ENCODE data around the gene PRR19. TPM values are rescaled to one million over a fixed set of nuclear protein-coding genes. Genes with fewer than 3 reads are reported as not detected.
"Not testable (repeated sequence)": the region's sequence is repeated elsewhere in the genome, so short reads cannot be mapped to it uniquely, and the experiment has no call there.

The PRR19 gene
- polyA plus RNA-seq, 1 donor = 1.5 TPM

DNA sequence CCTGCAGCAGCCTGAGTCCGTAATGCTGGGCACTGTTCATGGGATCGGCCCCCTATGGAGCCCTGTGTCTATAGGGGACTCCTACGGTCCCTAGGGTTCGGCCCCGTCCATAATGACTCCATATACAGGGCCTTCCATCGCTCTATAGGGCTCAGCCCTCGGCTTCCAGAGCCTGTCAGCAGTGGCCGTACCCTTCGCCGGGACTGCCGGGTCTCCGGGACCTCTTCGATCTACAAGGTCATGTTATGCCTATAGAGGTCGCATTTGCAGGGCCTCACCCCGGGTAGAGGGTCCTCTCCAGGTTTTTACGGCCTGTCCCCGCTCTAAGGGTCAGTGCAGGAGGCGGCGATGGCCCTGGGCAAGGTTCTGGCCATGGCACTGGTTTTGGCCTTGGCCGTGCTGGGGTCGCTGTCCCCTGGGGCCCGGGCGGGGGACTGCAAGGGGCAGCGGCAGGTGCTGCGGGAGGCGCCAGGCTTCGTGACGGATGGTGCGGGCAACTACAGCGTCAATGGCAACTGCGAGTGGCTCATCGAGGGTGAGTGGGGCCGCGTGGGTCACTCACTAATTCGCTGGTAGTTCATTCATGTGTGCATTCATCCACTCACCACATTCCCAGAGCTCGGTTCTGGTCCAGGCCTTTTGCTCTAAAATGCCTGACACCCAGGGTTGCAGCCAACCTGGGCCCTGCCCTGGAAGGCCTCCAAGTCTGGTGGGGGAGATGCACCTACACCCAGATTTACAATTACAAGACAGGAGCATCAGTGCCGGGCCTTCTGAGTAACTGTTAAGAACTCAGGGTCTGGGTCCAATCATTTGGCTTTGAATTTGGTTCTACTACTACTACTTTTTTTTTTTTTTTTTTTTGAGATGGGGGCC is 24.2 kb downstream of the PRR19 start:
- no peak for DNase-seq

DNA sequence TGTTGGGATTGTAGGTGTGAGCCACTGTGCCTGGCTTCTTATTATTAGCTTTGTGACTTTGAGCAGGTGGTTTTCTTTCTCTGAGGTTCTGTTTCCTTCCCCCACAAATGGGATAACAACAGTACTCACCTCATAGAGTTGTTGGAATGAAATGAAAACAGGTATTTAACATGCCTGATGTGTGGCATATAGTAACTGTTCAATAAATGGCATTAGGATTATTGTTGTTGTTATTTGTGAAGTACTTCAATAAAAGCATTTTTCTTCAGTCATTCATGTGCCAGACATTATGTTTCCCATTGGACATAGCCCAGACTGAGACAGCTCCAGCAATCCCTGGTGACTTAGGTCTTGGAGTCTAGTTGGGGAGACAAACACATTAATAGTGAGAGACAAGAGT is 25.0 kb downstream of the PRR19 start:
- DNase-seq = no peak

DNA sequence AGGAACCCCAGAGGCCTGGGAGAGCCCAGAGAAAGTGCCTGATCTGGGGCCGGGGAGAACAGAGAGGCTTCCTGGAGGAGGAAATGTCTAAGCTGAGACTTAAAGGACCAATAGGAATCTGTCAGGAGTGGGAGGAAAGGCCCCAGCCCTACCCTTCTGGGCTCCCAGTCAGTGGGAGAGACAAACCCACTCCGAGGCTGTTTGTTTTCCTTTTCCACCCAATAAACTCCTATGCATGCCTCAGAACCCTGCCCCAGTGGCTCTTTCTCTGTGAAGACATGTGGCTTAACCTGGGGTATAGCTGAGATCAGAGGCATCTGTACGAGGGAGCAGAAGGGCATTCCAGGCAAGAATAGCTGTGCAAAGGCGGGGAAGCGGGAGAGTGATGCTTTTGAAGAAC is 25.4 kb downstream of the PRR19 start:
- no peak for DNase-seq

DNA sequence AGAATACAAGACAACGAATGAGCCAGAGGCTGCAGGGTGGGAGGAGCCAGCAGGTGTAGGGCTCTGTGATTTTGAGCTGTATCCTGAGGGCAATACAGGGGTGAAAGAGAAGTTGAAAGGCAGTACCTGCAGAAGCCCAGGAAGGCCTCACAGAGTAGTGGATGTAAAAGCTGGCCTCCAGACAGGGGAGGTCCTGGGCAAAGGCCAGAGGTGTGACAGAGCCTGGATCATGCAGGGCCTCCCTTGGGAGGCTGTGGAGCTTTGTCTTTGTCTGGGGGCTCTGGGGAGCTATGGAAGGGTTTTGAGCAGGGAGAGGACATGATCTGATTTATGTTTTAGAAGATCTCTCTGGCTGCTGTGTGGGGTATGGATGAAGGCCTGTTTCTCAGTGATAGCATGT is 26.2 kb downstream of the PRR19 start:
- DNase-seq = no peak

DNA sequence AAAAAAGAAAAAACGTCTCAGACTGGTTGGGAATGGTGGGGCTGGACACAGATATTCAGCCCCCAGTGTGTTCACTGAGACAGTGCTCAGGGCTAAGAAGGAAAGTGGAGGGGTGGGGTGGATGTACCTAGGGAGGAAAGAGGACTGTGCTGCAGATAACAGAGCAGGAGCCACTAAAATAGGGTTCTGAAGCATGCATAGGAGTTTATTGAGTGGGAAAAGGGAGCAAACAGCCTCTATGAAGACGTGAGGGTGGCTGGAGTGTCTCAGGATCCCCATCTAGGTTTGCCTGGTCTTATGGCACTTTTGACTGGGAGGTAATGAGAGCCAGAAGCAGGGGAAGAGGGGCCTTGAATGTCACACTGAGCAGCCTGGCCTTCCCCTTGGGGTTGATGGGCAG is 26.9 kb downstream of the PRR19 start:
- no peak for DNase-seq

DNA sequence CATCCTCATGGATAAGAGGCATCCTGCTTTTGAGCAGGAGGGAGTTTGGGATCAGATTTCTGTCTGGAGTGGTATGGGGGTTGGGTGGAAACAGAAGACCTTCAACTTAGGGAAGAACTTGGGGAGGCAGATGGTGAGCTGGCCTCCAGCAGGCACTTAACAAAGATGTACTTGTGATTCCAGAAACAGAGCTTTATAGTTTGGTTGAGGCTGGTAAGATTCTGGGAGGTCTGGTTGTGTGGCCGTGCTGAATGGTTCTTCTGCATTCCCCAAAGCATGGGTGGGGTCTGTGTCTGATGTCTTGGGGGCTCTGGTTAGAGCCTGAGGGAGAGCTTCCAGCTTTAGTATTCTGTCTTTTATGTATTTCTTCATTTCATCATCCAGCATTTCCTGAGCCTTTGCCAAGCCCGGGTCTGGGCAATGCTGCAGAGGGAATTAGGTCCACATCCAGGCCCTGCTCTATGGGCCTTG is 28.3 kb downstream of the PRR19 start:
- DNase-seq = no peak

DNA sequence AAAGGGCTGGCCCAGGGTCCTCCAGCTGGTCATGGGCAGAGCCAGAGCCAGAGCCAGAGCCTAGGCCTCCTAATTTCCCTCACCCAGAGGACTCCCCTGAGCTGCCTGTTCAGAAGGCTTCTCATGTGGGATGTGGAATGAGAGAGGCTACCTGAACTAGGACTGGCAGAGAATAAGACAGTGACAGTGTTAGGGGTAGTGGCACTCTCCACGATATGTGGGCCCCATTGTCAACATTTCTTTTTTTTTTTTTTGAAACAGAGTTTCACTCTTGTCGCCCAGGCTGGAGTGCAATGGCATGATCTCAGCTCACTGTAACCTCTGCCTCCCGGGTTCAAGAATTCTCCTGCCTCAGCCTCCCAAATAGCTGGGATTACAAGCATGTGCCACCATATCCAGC is 29.4 kb downstream of the PRR19 start:
- DNase-seq = not testable (repeated sequence)

DNA sequence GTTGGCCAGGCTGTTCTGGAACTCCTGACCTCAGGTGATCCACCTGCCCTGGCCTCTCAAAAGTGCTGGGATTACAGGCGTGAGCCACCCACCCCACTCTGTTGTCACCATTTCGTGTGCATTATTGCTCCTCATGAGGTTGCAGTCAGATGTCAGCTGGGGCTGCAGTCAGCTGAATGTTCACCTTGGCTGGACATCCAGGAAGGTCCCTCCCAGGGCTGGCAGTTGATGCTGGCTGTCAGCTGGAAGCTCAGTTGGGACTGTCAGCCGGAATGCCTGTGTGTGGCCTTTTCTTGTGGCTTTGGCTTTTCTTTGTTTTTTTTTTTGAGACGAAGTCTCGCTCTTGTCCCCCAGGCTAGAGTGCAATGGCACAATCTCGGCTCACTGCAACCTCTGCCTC is 30.1 kb downstream of the PRR19 start:
- DNase-seq = no peak

DNA sequence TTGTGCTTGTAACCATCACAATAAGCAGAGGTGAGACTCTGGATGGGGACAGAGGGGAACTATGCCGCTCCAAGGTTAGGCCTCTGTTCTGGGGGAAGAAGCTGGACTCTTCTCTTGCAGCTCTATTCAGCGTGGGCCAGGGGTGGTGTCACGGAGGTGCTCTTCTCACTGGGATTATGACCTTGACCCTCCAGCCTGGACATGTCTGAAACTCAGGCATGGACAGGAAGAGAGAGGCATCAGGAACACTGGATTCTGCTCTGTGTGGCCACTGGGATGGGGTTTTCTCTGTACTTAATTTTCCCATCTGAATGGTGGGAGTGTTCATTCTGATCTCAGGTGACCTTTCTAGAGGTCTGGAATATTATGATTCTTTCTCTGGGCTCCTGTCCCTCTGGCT is 31.1 kb downstream of the PRR19 start:
- DNase-seq = no peak

DNA sequence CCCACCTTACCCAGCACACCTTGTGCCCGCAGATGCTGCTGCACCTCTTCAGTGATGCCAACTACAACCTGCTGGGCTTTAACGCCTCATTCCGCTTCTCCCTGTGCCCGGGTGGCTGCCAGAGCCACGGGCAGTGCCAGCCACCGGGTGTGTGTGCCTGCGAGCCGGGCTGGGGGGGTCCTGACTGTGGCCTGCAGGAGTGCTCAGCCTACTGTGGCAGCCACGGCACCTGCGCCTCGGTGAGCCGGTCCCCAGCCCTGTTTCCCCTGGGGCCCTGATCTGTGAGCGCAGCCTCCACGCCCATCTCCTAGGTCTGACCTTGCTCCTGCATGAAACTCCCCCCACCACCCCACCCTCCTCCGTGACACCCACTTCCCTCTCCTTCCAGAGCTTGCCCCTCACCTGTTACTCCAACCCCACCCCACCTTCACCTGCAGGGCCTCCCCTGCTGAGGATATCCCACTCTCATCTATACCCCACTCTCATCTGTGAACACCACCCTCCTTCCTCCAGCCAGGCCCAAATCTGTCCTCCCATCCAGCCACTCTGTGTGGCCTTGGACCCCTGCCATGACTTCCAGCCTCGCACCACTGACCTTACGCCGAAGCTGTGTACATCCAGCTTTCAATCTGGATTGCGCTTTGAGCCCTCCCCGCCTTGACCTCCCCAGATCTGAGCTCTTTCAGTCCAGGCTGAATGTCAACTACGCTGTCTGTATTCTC is 32.2 kb downstream of the PRR19 start:
- no peak for DNase-seq

DNA sequence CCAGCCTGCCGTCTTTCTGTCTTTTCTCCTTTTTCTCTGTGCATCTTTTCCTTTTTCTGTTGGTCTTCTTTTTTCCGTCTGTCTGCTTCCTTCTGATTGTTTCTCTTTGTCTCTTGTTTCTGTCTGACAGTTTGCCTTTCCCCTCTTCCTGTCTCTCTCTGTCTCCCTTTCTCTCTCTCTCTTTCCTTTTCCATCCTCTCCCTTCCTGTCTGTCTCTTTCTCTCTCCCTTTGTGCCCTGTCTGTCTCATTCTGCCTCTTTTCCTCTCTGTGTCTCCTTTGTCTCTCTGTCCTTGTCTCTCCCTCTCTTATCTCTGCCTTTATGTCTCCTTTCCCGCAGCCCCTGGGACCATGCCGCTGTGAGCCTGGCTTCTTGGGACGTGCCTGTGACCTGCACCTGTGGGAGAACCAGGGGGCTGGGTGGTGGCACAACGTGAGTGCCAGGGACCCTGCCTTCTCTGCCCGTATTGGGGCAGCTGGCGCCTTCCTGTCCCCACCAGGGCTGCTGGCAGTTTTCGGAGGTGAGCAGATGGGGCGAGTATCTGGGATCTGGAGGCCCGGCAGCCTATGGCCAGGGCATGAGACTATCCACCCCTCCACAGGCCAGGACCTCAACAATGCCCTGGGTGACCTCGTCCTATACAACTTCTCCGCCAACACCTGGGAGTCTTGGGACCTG is 32.9 kb downstream of the PRR19 start:
- no peak for DNase-seq

DNA sequence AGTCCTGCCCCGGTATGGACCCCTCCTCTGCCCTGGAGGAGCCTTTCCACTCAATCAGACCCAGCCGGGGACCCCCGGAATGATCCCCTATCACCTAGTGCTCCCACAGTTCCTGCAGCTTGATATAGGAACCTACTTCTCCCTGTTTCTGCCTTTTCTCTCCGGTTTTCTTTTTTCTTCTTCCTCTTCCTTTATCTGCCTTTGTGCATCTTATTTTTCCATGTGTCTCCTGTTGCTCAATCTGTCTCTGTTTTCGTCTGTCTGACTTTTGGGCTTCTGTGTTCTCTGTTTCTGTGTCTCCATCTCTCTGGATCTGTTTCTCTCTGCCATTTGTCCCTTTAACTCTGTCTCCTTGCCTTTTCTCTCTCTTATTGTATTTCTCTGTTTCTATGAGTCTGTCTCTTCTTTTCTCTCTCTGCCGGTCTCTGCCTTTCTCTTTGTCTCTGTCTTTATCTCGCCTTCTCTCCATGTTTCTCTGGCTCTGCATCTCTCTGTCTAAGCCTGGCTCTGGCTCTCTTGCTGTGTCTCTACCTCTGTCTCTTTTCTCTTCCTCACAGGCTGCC is 33.5 kb downstream of the PRR19 start:
- no peak for DNase-seq

DNA sequence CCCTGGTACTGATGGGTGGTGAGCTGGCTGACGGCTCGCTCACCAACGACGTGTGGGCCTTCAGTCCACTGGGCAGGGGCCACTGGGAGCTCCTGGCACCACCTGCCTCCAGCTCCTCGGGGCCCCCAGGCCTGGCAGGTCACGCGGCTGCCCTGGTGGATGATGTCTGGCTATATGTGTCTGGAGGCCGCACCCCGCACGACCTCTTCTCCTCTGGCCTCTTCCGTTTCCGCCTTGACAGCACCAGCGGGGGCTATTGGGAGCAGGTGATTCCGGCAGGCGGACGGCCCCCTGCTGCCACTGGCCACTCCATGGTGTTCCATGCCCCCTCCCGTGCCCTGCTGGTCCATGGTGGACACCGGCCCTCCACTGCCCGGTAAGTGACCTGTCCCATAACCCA is 34.0 kb downstream of the PRR19 start:
- DNase-seq = no peak

DNA sequence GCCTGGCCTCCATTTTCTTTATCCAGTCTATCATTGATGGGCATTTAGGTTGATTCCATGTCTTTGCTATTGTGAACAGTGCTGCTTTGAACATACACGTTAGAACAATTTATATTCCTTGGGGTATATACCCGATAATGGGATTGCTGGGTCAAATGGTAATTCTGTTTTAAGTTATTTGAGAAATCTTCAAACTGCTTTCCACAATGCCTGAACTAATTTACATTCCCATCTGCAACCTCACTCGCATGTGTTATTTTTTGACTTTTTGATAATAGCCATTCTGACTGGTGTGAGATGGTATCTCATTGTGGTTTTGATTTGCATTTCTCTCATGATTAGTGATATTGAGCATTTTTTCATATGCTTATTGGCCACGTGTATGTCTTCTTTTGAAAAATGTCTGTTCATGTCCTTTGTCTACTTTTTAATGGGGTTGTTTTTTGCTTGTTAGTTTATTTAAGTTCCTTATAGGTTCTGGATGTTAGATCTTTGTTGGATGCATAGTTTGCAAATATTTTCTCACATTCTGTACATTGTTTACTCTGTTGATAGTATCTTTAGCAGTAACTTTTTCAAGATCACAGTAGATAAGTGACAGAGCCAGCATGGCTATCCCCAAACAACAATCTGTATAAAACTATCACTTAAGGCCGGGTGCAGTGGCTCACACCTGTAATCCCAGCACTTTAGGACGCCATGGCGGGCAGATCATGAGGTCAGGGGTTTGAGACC is 37.4 kb downstream of the PRR19 start:
- DNase-seq = not testable (repeated sequence)

DNA sequence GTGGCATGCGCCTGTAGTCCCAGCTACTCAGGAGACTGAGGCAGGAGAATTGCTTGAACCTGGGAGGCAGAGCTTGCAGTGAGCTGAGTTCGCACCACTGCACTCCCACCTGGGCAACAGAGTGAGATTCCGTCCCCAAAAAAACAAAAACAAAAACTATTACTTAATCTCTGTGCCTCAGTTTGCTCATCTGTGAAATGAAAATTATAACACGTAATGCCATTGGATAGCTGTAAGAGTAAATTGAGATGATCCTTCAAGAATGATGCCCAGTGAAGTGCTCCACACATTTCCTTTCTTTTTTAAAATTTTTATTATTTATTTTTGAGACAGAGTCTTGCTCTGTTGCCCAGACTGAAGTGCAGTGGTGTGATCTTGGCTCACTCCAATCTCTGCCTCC is 38.0 kb downstream of the PRR19 start:
- DNase-seq = not testable (repeated sequence)

DNA sequence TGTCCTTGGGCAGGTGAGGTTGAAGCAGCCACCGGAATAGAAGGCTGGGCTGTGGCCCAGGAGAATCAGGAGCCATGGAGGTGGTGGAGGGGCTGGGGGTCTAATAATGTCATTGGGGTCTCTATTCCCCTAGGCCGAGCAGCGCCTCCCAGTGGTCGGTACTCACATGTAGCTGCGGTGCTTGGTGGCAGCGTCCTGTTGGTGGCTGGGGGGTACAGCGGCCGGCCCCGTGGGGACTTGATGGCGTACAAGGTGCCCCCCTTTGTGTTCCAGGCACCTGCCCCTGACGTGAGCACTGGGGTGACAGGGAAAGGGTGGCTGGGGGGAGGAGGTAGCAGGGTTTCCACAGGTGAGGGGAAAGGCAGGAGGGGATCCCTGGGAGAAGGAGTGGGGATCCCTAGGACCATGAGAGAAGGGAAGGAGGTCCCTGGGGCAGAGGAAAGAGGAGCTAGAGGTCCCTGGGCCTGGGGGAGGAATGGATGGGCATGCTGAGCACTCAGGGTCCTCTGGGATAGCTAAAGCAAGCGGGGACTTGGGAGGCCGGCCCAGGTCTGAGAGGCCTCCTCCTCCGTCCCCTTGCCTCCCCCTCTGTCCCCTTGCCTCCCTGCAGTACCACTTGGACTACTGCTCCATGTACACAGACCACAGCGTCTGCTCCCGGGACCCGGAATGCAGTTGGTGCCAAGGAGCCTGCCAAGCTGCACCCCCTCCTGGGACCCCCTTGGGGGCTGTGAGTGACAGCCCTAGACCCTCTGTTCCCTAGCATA is 41.6 kb downstream of the PRR19 start:
- no peak for DNase-seq

DNA sequence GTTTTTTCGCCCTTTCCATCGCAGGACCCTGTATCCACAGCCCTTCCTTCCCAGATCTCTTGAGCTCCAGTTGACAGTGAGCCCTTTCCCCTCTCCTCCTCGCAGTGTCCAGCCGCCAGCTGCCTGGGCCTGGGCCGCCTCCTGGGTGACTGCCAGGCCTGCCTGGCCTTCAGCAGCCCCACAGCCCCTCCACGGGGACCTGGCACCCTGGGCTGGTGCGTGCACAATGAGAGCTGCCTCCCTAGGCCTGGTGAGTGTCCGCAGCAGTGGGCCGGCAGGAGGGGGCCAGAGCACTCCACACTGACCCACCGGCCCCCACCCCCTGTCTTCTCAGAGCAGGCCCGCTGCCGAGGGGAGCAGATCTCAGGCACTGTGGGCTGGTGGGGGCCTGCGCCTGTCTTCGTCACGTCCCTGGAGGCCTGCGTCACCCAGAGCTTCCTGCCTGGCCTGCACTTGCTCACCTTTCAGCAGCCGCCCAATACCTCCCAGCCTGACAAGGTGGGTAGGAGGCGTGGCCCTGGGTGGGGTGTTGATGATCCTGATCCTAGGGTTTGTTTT is 42.5 kb downstream of the PRR19 start:
- DNase-seq = no peak

DNA sequence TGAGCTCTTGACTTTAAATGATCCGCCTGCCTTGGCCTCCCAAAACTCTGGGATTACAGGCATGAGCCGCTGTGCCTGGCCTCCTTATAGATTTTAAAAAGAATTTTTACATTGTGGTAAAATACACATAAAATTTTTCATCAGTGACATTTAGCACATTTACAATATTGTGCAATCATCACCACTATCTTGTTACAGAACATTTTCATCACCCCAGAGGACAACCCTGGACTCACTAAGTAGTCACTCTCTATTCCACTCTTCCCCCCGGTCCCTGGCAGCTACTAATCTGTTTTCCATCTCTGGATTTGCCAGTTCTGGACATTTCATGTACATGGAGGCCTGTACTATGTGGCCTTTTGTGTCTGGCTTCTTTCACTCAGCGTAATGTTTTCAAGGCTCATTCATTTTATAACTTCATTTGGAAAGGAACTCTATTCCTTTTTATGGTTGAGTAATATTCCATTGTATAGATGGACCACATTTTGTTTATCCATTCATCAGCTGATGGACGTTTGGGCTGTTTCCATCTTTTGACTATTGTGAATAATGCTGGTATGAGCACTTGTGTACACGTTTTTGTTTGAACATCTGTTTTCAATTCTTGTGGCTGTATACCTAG is 43.4 kb downstream of the PRR19 start:
- DNase-seq = no peak

DNA sequence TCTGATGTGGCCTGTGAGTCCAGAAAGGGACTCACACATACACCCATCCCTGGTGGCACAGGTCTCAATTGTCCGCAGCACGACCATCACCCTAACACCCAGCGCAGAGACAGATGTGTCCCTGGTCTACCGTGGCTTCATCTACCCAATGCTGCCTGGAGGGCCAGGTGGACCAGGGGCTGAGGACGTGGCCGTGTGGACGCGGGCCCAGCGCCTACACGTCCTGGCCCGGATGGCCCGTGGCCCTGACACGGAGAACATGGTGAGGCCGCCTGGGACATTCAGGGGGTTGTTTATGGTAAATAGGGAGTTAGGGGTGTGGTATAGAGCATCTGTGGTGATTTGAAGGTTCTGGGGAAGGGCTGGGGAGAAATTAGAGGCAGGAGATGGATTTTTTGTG is 46.3 kb downstream of the PRR19 start:
- no peak for DNase-seq
